B cell (primary cell): ENCODE measurements around the gene CFTR. TPM values are rescaled to one million over a fixed set of nuclear protein-coding genes. Genes with fewer than 3 reads are reported as not detected.

Source experiments
- ATAC-seq: fragments of 200-7000 bp; cut with Tn5 transposase; one replicate; pipeline ENCODE4 v1.10.0; 2021; ENCODE audit warnings: low read depth, mild to moderate bottlenecking, moderate number of reproducible peaks, moderate library complexity
- CTCF ChIA-PET: fragments of 350-600 bp; sonication (Branson Sonifier 250); formaldehyde crosslinking; loops from one replicate; lab custom pipeline; 2021; ENCODE audit warnings: antibody characterized with exemption, inconsistent platforms; lab: Charles Lee
- POLR2A ChIA-PET: fragments of 350-600 bp; sonication (Branson Sonifier 250); formaldehyde crosslinking; loops from one replicate; lab custom pipeline; 2021; ENCODE audit warnings: antibody characterized with exemption; lab: Charles Lee
- DNase-seq: peaks from one replicate; pipeline ENCODE4 v3.0.0; 2013
- H2AFZ ChIP-seq: 2 replicates; pipeline ENCODE4 v1.6.1; 2012; ENCODE audit warnings: mild to moderate bottlenecking, low read depth, low read length; ENCODE audit not compliant: insufficient read depth, poor library complexity, severe bottlenecking
- H3K27ac ChIP-seq, 2 donors: 1 replicate in 1 of 2; 2 replicates in 1 of 2; pipeline ENCODE4 v1.5.1; 2012 to 2013; ENCODE audit warnings: low read length in 2 of 2, mild to moderate bottlenecking in 2 of 2, moderate library complexity in 1 of 2
- H3K27me3 ChIP-seq, 4 experiments: fragments of 200-600 bp in 1 of 4; sonication (generic) in 1 of 4; replicated peaks in 1 of 4; 1 replicate in 2 of 4; 2 replicates in 2 of 4; pipeline versions ENCODE4 v1.6.1 to v1.7.0; 2013 to 2016; ENCODE audit warnings: low read length in 3 of 4, mild to moderate bottlenecking in 2 of 4, mixed read lengths in 1 of 4, moderate library complexity in 1 of 4; ENCODE audit not compliant: insufficient read depth in 4 of 4, control insufficient read depth in 3 of 4; ENCODE audit errors: control extremely low read depth in 1 of 4
- H3K36me3 ChIP-seq, 2 experiments: replicated peaks in 1 of 2; 1 replicate in 1 of 2; 2 replicates in 1 of 2; pipeline versions ENCODE4 v1.6.1 to v1.7.1; 2013; ENCODE audit warnings: low read length in 1 of 2; ENCODE audit not compliant: insufficient read depth in 2 of 2, control insufficient read depth in 1 of 2; ENCODE audit errors: control extremely low read depth in 1 of 2, extremely low read depth in 1 of 2
- H3K4me1 ChIP-seq, 2 donors: fragments of 200-600 bp in 1 of 2; sonication (generic) in 1 of 2; 1 replicate in 1 of 2; 2 replicates in 1 of 2; pipeline versions ENCODE4 v1.5.1 to v1.6.1; 2013 to 2017; ENCODE audit warnings: low read length in 2 of 2; ENCODE audit not compliant: control insufficient read depth in 2 of 2, insufficient read depth in 2 of 2
- H3K4me2 ChIP-seq: replicated peaks from 2 replicates; pipeline ENCODE3; 2012; ENCODE audit warnings: mild to moderate bottlenecking, low read depth, low read length; ENCODE audit not compliant: poor library complexity, severe bottlenecking
- H3K4me3 ChIP-seq, 5 experiments: fragments of 200-600 bp in 1 of 5; sonication (generic) in 1 of 5; 1 replicate in 3 of 5; 2 replicates in 2 of 5; pipeline versions ENCODE4 v1.5.1 to v1.7.0; 2011 to 2016; ENCODE audit warnings: low read length in 4 of 5, mild to moderate bottlenecking in 4 of 5, low read depth in 2 of 5, control low read depth in 1 of 5, moderate library complexity in 1 of 5; ENCODE audit not compliant: insufficient read depth in 1 of 5; ENCODE audit errors: control extremely low read depth in 1 of 5, extremely low read depth in 1 of 5
- H3K79me2 ChIP-seq: fragments of 200-600 bp; sonication (generic); one replicate; pipeline ENCODE4 v1.6.0; 2016; ENCODE audit warnings: low read length; ENCODE audit not compliant: control insufficient read depth, insufficient read depth
- H3K9ac ChIP-seq: fragments of 200-600 bp; sonication (generic); 2 replicates; pipeline ENCODE4 v1.6.1; 2017; ENCODE audit warnings: mild to moderate bottlenecking, low read length, moderate library complexity
- H3K9me3 ChIP-seq, 3 donors: one replicate each; pipeline versions ENCODE4 v1.6.1 to v1.7.1; 2013; ENCODE audit warnings: low read length in 2 of 3; ENCODE audit not compliant: control insufficient read depth in 2 of 3, insufficient read depth in 1 of 3; ENCODE audit errors: control extremely low read depth in 1 of 3
- H4K20me1 ChIP-seq: 2 replicates; pipeline ENCODE4 v1.6.0; 2012; ENCODE audit warnings: mild to moderate bottlenecking, low read length; ENCODE audit not compliant: insufficient read depth, control insufficient read depth, poor library complexity, severe bottlenecking
- H3K27ac Mint-ChIP-seq: one replicate; pipeline ENCODE4 v1.8.0; 2021; ENCODE audit warnings: mixed read lengths
- H3K27me3 Mint-ChIP-seq: one replicate; pipeline ENCODE4 v1.8.0; 2021; ENCODE audit warnings: mixed read lengths
- H3K4me1 Mint-ChIP-seq: one replicate; pipeline ENCODE4 v1.8.0; 2021; ENCODE audit warnings: mixed read lengths
- H3K4me3 Mint-ChIP-seq: one replicate; pipeline ENCODE4 v1.8.0; 2021; ENCODE audit warnings: mixed read lengths
- H3K9me3 Mint-ChIP-seq: one replicate; pipeline ENCODE4 v1.8.0; 2022; ENCODE audit warnings: mixed read lengths; ENCODE audit not compliant: insufficient read depth
- CTCF ChIP-seq: fragments of 200-600 bp; IDR thresholded peaks from one replicate; pipeline ENCODE4 v1.8.0; 2022; ENCODE audit warnings: antibody characterized with exemption, mild to moderate bottlenecking
- EZH2 ChIP-seq: IDR thresholded peaks from 2 replicates; pipeline ENCODE4 v1.6.1; 2012; ENCODE audit warnings: borderline replicate concordance, low read depth, mild to moderate bottlenecking, moderate library complexity, low read length; ENCODE audit not compliant: insufficient read depth, poor library complexity, severe bottlenecking
- WGBS: methylation state at CpG from one replicate; pipeline ENCODE4 v1.1.5; 2013; ENCODE audit warnings: missing lambda C conversion rate; ENCODE audit not compliant: insufficient coverage; 5-methylcytosine and 5-hydroxymethylcytosine counted together
- intact Hi-C: fragments of 100-400 bp; cut with micrococcal nuclease; formaldehyde crosslinking; loops from one replicate; pipeline ENCODE4 v1.10.0; 2022
- polyA plus RNA-seq: library from polyadenylated mRNA; depleted of rRNA; stranded (reverse); fragments of >200 nt; gene quantifications from 2 replicates; pipeline ENCODE4 v1.2.3, GENCODE V29; 2012
- total RNA-seq, 2 donors: library from RNA; stranded (reverse); fragments of 120-200 nt in 1 of 2; gene quantifications; 1 replicate in 1 of 2; 2 replicates in 1 of 2; pipeline versions ENCODE4 v1.2.3 to v1.2.4, GENCODE V29; 2013 to 2022

The CFTR gene
- total and polyA plus RNA-seq, 2 donors (not counting 1 experiment from before 2014, with no cell fraction given), result not detected

GRCh38 chr7:117672453-117672852 lies 192.6 kb downstream of the CFTR start:
- no peak overlapping the region for H3K4me2 ChIP-seq
- no peak overlapping the region for H3K27ac Mint-ChIP-seq
- H3K4me1 ChIP-seq, result no peaks in the 10 kb centered on the region
- H3K4me1 Mint-ChIP-seq, result no peaks in the 10 kb centered on the region
- no peak for DNase-seq
- H3K9me3 ChIP-seq, result no peaks in the 10 kb centered on the region
- H3K79me2 ChIP-seq, result no peaks in the 10 kb centered on the region
- intact Hi-C loops, result no loop called here
- no peaks in the 10 kb centered on the region for H3K9me3 Mint-ChIP-seq
- ATAC-seq, result no peak
- H4K20me1 ChIP-seq, result no peaks in the 10 kb centered on the region
- H3K27ac ChIP-seq, result no peak overlapping the region
- no peak overlapping the region for H2AFZ ChIP-seq
- no peak overlapping the region for H3K4me3 Mint-ChIP-seq
- no peak overlapping the region for H3K4me3 ChIP-seq
- ChIA-PET CTCF (no interaction called here), POLR2A (no interaction called here)
- H3K27me3 Mint-ChIP-seq, result no peaks in the 10 kb centered on the region
- H3K27me3 ChIP-seq, result no peaks in the 10 kb centered on the region
- H3K36me3 ChIP-seq, result no peaks in the 10 kb centered on the region
- WGBS, result no CpG with 5 or more reads among the region's 1 CpG
- no peak overlapping the region for H3K9ac ChIP-seq
- TF ChIP-seq CTCF (no peak), EZH2 (no peak)

- no peaks in the 10 kb centered on the region for H3K36me3 ChIP-seq
- Mint-ChIP-seq H3K27me3 (no peaks in the 10 kb centered on the region), H3K9me3 (no peaks in the 10 kb centered on the region), H3K4me3 (no peak overlapping the region), H3K27ac (no peak overlapping the region), H3K4me1 (no peaks in the 10 kb centered on the region)
- H3K9me3 ChIP-seq, result no peaks in the 10 kb centered on the region
- TF ChIP-seq CTCF, result no peak
- no peak for TF ChIP-seq EZH2
- WGBS, result 90% methylated on average over 13 of the region's 14 CpGs
- no peak overlapping the region for H3K4me2 ChIP-seq
- no peak overlapping the region for H2AFZ ChIP-seq
- no peak for DNase-seq
- no peak overlapping the region for H3K4me3 ChIP-seq
- no peaks in the 10 kb centered on the region for H3K27me3 ChIP-seq
- intact Hi-C loops, result no loop called here
- POLR2A ChIA-PET, result no interaction called here
- no peak for ATAC-seq
- no peaks in the 10 kb centered on the region for H4K20me1 ChIP-seq
- H3K4me1 ChIP-seq, result no peaks in the 10 kb centered on the region
- H3K79me2 ChIP-seq, result no peaks in the 10 kb centered on the region
- H3K27ac ChIP-seq, result no peak overlapping the region
- CTCF ChIA-PET, result no interaction called here
- no peak overlapping the region for H3K9ac ChIP-seq
Measured at GRCh38 chr7:117673367-117673766, 193.5 kb downstream of the CFTR start.
